IPS-11a (cell line): ENCODE results near the gene VPS26B.
"Not testable (repeated sequence)": the region's sequence is repeated elsewhere in the genome, so short reads cannot be mapped to it uniquely, and the experiment has no call there.

ENCODE experiments used
- H3K4me3 ChIP-seq: one replicate; pipeline ENCODE4 v1.5.1; 2013; ENCODE audit warnings: low read depth, low read length, control low read depth

The VPS26B gene

DNA sequence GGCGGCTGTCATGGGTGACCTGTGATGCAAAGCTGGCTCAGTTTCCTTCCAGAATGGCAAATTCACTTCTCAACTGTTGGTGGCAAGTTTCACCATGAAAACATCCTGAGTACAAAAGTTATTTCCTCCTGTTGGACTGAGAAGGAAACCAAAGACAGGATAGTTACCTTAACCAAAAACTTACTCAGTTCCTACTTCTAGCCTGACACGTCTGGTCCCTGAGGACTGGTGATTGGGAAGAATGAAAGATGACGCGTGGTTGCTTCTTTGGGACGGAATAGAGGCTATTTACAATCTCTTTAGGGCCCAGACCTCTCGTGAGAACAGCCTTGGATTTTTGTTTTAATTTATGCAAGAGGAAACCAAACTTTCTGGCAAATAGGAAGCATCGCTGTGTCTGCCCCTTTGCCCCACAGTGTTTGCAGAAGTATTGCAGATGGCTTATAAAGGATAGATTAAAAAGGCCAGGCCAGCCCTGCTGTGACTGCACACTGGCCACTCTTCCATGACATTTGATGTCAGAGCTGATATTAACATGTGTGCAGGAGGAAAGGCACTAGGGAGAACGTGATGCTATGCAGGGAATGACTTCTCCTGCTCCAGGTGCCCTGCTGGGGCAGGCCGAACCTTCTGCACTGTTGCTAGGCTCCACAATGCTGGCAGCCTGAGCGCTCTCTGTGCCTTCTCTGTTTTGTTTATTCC lies 7.6 kb downstream of the VPS26B start:
- H3K4me3 ChIP-seq: no peak overlapping the region

DNA sequence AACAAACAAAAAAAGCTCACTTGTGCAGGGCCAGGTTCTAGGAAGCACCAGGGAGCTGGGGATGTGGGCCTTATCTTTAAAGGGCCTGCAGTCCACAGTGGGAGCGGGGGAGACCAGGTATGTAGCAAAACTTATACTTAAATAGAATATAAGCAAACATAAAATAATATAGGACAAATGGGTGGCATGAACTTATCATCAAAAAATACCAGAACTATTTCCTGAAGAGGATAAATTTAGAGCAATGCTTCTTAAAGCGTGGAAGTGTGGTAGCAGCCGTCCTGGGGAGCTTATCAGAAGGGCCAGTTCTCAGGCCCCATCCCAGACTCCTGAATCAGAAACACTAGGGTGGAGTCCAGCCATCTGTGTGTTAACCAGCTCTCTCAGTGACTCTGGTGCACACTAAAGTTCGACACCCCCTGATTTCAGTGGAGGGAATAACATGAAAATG lies 9.3 kb downstream of the VPS26B start:
- no peak overlapping the region for H3K4me3 ChIP-seq

DNA sequence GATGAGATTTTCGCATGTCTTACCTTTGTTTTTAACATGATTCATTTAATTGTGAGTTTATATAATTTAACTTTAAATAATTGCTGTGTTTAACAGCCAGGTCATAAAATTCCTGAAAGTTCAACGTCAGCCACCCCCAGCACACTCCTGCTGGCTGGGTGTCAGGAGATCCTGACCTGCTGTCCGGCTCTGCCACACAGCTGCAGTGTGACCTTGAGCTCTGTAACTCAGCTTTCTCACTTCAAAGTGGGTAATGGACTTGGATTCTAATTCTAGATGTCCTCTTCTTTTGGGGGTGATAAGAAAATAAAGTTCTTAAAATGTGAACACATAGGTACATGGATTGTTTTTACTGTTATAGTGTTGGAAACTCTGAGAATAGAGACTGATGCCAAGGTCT lies 10.9 kb downstream of the VPS26B start:
- no peak overlapping the region for H3K4me3 ChIP-seq

DNA sequence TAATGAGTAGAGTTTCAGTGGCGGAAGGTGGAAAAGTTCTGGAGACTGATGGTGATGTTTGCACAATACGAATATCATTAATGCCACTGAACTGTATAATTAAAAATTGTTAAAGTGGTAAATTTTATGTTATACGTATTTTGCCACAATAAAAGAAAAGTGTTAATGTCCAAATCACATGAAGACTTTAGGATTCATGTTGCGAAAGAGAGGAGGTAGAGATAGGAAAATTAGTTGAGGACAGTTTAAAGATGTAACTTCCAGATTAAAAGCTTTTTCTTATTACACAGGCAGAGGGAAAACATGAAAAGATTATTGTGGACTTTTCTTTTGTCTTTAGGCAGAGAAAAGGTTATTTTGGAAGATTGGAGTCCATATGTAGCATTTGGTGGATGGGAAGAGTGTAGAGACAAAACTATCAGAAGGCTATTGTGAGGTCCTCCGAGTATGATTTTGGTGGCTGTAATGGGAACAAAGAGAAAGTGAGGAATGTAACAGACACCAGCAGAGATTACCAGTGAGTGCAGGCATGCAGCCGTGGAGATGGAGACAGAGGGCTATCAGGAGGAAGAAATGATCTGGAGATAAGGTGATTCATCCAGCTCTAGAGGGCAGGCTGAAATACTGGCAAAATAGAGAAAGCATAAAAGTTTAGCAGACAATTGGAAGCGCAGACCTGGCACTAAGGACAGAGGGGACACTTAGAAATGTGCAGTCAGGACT lies 12.5 kb downstream of the VPS26B start:
- no peak overlapping the region for H3K4me3 ChIP-seq

DNA sequence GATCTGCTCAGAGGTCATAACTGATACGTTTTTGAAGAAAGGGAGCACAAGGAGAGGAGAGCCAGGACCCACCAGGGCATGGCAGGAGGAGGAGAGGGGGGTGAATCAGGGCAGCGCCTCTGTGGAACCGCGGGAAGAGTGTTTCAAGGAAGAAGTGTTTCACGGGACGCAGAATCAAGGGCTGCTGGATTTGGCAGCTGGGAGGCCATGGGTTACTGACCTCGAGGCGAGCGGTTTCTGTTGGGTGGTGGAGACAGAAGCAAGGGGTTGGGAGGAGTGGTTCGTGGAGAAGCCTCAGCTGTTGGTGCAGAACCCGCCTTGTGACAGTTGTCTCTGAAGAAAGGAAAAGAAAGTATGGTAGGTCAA lies 13.1 kb downstream of the VPS26B start:
- no peak overlapping the region for H3K4me3 ChIP-seq

DNA sequence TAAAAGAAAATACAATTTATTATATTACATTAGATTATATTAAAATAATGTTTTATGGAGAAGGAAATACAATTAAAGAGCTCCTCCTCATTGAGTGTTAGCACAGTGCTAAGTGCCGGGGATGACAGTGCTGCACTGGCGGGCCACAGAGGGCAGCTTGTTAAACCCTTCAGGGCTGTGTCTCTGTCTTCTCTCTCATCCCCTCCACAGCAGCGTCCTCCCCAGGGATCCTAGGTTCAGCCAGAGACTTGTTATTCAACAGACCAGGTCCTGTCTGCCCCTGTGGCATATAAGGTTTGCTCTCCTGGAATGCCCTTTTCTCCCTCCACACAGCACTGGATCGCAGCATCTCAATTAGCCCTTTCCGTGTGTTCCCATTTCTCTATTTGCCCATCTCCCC lies 14.5 kb downstream of the VPS26B start:
- no peak overlapping the region for H3K4me3 ChIP-seq

DNA sequence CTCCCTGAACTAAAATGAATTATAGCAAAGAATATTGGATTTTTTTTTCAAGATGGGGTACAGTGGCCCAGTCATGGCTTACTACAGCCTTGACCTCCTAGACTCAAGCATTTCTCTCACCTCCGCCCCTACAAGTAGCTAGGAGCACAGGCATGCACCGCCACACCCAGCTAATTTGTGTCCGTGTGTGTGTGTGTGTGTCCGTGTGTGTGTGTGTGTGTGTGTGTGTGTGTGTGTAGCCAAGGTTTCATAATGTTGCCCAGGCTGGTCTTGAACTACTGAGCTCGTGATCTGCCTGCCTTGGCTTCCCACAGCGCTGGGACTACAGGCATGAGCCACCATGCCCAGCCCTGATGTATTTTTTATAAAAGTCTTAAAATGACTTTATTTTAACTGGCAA lies 16.1 kb downstream of the VPS26B start:
- H3K4me3 ChIP-seq: no peak overlapping the region

DNA sequence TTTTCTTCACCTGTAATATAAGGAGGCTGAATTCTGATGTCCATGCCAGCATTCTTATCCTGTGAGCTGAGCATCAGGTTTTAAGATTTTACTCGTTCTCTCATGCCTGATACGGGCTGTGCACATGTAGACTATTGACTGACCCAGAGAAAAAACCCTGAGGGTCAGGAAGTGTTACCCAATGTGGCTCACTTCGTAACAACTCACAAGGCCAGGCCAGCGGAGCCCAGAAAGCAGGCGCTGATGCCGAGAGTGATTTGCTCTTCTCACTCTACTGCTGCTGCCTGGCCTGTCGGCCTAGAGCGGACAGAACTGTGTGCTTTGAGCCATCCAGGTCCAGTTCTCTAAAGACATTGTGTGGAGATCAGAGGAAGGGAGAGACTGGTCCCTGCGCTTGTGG lies 17.9 kb downstream of the VPS26B start:
- no peak overlapping the region for H3K4me3 ChIP-seq

DNA sequence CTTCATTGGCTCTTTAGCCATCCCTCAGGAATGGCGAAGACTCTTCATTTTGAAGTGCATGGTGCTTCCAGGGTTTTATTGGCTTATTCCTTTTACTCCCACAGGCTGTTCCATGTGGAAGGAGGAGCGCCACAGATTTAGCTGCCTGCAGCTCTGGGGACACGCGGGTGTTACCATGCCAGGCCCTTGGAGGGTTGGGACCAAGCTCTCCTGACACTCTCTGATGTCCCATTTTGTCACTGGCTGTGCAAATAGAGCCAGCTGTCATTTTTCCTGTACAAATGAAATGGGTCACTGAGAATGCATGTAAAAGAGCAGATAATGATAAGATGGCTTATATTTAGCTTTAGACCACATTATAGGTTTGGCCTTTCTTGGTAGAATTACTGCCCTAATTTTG lies 19.4 kb downstream of the VPS26B start:
- no peak overlapping the region for H3K4me3 ChIP-seq

DNA sequence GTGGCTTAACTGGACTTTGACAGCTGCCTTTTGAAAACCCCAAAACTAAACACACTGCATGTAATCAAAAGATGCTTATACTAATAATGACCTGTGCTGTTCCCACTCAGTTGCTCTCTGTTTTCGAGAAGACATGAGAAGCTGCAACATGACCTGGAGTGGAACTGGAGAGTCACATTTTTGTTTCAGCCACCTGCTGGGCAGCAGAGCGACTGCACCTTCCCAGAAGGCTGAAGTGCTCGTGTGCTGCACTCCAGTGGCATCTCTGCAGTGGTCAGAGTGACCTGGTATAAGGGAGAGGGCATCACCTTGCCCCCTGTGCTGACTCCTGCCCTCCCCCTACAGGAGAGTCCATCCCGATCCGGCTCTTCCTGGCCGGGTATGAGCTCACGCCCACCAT lies 20.1 kb downstream of the VPS26B start:
- no peak overlapping the region for H3K4me3 ChIP-seq

DNA sequence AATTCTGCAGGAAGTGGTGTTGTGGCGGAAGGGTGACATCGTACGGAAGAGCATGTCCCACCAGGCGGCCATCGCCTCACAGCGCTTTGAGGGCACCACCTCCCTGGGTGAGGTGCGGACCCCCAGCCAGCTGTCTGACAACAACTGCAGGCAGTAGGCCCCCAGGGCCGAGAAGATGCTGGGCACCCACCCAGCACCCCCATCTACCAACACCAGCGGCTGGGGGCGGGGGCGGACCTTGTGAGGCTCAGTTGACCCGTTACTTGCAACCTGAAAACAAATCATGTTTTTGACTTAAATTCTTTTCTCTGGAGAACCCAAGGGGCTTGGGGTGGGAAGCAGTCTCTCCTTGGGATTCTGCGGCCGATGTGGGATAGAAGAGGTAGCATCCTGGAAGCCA lies 21.0 kb downstream of the VPS26B start:
- no peak overlapping the region for H3K4me3 ChIP-seq

DNA sequence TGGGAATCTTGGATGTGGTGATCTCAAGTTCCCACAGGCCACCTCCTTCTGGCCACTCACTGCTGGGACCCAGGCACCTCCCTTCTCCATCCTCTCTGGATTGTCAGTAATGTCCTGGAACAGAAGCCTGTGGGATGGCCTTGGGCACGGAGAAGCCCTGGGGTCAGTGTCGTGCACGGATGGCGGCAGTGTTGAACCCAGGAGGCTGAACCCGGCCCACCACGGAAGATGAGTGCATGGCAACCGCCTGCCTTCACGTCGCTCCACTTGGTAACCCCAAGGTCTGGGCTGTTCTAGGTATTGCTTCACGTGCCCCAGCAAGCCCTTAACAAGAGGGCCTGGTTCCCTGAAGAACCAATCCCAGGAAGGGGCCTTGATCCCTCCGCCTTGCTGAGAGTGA lies 21.6 kb downstream of the VPS26B start:
- no peak overlapping the region for H3K4me3 ChIP-seq

DNA sequence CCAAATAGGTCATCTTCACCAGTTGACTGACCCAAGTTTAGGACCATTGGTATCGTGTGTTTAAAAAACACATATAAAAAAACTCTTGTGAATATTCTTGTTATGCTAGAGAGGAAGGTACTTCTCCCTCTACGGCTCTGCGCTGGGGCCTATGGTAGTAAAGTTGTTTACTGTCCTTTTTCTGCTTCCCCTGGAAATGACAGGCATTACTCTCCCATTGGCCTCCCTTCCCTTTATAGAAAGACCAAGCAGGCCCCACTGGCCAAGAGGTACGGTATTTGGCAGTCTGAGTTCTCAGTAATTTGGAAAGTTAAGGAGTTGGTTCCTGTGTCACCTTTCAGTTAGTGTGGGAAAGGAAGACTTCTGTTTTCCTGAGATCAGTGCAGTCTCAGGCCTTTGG lies 22.2 kb downstream of the VPS26B start:
- H3K4me3 ChIP-seq: no peak overlapping the region

DNA sequence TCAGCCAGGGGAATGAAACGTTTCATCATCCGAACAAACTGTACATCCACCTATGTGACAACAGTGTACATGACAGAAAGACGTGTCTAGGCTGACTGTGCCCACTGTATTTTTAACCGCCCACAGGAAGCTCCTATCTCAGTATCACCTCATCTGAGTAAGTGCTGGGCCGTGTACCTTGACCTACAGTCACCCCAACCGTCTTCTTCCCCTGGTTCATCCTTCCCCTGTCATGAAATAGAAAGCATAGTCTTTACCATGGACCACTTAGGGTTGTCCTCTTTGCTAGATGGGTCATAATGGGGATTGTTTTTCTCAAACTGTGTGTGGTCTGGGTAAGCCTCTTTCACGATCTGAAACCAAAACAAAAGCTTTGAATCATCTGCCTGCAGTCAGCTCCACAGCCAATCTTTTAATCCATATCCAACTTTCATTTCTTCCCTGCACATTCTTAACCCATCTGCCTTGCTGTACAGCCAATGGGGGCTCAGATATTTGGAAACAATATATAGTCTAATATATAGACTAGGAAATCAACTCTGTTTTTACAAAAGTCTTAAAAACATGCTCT lies 24.5 kb downstream of the VPS26B start:
- no peak overlapping the region for H3K4me3 ChIP-seq

DNA sequence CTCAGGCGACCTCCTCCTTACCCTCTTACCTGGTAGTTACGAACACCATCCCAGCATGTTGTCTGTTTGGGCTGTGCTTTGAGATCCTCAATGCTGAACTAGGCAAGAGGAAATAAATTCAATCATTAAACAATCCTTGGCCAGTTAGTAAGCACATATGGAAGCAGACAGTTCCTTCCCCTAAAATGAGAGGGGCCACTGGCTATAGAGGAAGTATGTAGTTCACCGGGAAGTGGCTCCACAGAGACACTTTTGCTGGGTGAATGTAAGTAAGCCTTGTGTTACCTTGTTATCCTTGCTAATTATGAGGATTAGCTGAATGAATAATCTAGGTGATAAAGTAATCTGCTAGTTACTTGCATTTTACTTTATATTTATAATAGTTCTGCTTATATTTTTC lies 25.8 kb downstream of the VPS26B start:
- no peak overlapping the region for H3K4me3 ChIP-seq

DNA sequence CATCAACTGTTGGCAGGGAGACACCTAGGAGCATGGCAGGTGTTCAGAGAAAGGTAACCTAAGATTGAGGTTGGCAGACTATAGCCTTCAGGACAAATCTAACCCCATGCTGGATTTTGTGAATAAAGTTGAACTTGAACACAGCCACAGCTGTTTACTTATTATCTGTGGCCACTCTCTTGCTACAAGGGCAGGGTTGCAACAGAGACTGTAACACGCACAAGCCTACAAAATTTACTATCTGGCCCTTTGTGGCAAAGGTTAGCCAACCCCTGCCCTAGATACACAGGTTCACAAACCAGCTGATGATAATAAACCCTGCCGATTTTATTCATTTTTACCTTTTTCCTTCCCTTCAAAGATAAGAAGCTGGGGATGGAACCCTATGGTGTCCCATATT lies 26.2 kb downstream of the VPS26B start:
- no peak overlapping the region for H3K4me3 ChIP-seq

DNA sequence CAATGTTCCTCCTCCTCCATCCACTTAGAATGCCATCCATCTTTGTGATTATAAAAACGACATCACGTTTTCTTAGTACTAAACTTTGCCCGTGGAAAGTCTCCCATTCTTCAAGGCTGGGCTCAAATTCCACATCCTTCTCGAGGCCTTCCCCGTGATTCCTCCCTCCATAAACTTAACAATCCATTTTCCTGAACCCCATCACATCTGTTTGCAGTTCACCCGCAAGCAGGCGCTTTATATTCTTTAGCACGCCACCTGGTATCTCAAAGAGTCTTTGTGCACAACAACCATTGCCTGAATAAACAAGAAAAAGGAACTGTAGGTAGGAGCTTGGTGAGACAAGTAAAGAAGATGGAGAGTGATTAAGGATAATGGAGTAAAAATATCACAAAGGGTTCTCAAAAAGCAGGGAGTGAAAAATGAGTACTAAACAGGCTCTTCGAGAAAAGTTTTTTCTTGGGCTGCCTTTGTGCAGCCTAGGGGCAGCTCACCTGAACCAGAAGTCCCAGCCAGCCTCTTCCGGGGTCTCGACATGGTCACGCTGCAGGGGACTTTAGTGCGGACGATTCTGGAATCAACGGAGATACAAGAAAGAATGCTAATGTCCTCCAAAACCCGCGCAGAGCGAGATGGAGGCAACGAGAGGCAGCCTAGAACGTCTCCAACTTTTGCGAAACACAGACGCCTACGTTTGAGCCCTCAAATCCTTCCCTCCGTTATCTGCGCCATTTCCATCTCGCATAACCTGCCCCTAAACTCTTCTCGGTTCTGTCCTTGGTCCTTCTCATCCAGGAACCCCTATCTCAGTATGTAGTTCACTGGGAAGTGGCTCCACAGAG lies 28.1 kb downstream of the VPS26B start:
- peak overlapping the region; percentile 91 for H3K4me3 ChIP-seq

DNA sequence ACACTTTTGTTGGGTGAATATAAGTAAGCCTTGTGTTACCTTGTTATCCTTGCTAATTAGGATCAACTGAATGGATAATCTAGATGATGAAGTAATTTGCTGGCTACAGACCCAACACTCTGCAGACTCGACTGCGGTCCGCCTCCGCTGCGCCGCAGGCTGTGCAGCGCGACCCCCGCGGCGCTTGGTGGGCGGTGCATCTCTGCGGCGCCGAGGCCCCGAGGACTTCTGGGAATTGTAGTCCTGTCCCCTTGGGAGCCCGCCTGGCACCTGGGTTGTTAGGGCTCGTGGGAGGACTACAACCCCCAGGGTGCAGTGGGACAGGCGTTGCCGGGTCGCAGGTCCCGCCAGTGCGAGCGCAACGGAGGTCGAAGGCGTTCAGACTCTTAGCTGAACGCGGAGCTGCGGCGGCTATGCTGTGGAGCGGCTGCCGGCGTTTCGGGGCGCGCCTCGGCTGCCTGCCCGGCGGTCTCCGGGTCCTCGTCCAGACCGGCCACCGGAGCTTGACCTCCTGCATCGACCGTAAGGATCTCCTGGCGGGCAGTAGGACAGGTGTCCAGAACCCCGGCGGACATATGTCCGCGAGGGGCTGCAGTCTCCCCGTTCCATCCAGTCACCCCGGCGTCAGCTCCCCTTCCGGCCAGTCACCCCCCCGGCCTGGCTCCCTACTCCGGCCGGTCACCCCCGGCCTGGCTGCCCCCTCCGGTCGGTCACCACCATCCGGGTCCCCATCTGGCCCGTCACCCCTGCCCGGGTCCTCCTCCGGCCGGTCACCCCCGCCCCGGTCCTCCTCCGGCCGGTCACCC lies 28.9 kb downstream of the VPS26B start, which contains the start of the genes ACAD8 and THYN1:
Gene ACAD8 (plus strand): TSS at position 381 of the 806 bp plus-strand sequence. CDS start 33 bp downstream, at position 414.
Gene THYN1 (minus strand): TSS at position 165 of the 806 bp plus-strand sequence. CDS start 470 bp downstream, outside the sequence.
- peak within 1 kb of the TSS; percentile 91 for H3K4me3 ChIP-seq

DNA sequence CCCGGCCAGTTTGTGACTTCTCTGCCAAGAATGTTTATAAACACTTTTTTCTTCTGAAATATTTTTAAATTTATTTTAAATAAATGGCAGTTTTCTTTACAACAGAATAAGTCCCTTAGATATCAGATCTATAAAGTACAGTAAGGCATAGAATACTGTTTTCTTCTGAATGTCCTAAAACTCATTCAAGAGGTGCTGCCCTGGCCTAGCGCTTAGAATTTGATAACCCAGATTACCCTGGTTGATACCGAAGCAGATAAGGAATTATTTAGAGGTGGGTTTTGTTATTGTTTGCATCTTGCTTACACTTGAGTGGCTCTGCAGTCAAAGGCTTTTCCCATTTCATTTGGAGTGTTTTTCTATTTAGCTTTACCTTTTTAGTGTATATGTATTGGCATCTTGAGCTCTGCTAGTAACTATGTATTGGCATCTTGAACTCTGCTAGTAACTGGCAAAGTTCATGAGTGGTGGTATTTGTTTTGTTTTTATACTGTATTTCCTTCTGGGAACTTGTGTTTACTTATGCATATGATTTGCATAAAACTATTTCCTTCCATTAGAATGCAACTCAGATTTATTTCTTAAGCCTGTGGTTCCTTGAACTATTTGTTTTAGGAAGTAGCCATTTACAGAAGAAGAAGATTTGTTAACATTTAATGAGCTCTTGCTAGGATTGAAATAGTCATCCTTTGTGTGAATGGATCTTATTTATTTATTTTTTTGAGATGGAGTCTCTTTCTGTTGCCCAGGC lies 30.1 kb downstream of the VPS26B start:
- H3K4me3 ChIP-seq: peak overlapping the region; percentile 91

DNA sequence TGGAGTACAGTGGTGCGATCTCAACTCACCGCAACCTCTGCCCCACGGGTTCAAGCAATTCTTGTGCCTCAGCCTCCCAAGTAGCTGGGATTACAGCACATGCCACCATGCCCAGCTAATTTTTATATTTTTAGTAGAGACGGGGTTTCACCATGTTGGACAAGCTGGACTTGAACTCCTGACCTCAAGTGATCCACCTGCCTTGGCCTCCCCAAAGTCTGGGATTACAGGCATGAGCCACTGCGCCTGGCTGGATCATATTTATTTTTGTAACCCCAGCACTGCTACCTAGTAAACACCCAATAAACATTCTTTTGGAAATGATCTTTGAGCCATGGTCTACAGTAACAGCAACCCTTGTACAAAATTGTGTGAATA lies 30.7 kb downstream of the VPS26B start:
- not testable (repeated sequence) for H3K4me3 ChIP-seq
